Skeletal muscle satellite cell (primary cell): ENCODE results near the gene KCTD18.

Source experiments
- H3K27me3 ChIP-seq: 2 replicates; pipeline ENCODE4 v1.7.0; 2013; ENCODE audit warnings: low read length; ENCODE audit not compliant: control insufficient read depth, insufficient read depth
- H3K36me3 ChIP-seq: 2 replicates; pipeline ENCODE4 v1.7.0; 2013; ENCODE audit warnings: mild to moderate bottlenecking, control low read depth, low read length; ENCODE audit not compliant: insufficient read depth
- H3K4me1 ChIP-seq: 2 replicates; pipeline ENCODE4 v1.7.0; 2013; ENCODE audit warnings: low read length; ENCODE audit not compliant: control insufficient read depth, insufficient read depth
- H3K4me2 ChIP-seq: 2 replicates; pipeline ENCODE4 v1.7.0; 2013; ENCODE audit warnings: mild to moderate bottlenecking, low read length
- H3K4me3 ChIP-seq: 2 replicates; pipeline ENCODE4 v1.7.0; 2013; ENCODE audit warnings: low read length
- H3K9ac ChIP-seq: 2 replicates; pipeline ENCODE4 v1.7.0; 2013; ENCODE audit warnings: mild to moderate bottlenecking, low read depth, low read length, moderate library complexity
- H3K9me3 ChIP-seq: replicated peaks from 2 replicates; pipeline ENCODE4 v1.7.0; 2013; ENCODE audit warnings: mild to moderate bottlenecking, control low read depth, low read length

The KCTD18 gene

DNA sequence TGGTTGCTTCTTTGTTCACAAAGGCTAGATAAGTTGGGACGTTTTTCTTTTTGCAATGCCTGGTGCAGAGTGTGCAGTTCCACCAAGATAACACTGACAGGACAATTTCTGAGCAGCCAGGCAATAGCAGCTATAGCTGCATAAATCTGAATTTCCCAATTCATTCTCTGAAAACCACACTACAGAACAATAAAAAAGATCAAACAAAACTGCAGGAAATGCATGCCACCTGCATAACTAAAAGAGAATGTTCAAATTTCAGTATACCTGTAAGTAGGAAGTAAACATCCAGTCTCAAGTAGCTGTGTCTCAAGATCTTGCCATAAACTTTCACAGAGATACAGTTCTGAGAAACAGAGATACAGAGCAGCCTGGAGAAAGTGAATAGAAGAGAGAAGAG lies 5.3 kb upstream of the KCTD18 start:
- Histone ChIP-seq H3K27me3 (peaks cover 19% of the 10 kb centered on the region), H3K9me3 (no peaks in the 10 kb centered on the region), H3K4me1 (peaks cover 6% of the 10 kb centered on the region), H3K4me2 (no peak overlapping the region), H3K36me3 (no peaks in the 10 kb centered on the region), H3K9ac (no peak overlapping the region), H3K4me3 (no peak overlapping the region)

GRCh38 chr2:200509235-200509611 lies 645 bp downstream of the KCTD18 start:
- peaks cover 11% of the 10 kb centered on the region for H3K4me1 ChIP-seq
- peak overlapping the region; percentile 91 for H3K4me3 ChIP-seq
- no peaks in the 10 kb centered on the region for H3K9me3 ChIP-seq
- H3K27me3 ChIP-seq, result peaks cover 17% of the 10 kb centered on the region
- no peaks in the 10 kb centered on the region for H3K36me3 ChIP-seq
- H3K4me2 ChIP-seq, result peak overlapping the region; percentile 87
- peak overlapping the region; percentile 90 for H3K9ac ChIP-seq

GRCh38 chr2:200507179-200507578 lies 2.7 kb downstream of the KCTD18 start:
- Histone ChIP-seq H3K4me2 (no peak overlapping the region), H3K27me3 (no peaks in the 10 kb centered on the region), H3K4me1 (peaks cover 11% of the 10 kb centered on the region), H3K9ac (no peak overlapping the region), H3K9me3 (no peaks in the 10 kb centered on the region), H3K4me3 (no peak overlapping the region), H3K36me3 (peaks cover 5% of the 10 kb centered on the region)

- Histone ChIP-seq H3K27me3 (no peaks in the 10 kb centered on the region), H3K4me3 (no peak overlapping the region), H3K4me1 (peaks cover 11% of the 10 kb centered on the region), H3K9ac (no peak overlapping the region), H3K4me2 (no peak overlapping the region), H3K9me3 (no peaks in the 10 kb centered on the region), H3K36me3 (peaks cover 5% of the 10 kb centered on the region)
Measured at GRCh38 chr2:200506679-200507078, 3.2 kb downstream of the KCTD18 start.

DNA sequence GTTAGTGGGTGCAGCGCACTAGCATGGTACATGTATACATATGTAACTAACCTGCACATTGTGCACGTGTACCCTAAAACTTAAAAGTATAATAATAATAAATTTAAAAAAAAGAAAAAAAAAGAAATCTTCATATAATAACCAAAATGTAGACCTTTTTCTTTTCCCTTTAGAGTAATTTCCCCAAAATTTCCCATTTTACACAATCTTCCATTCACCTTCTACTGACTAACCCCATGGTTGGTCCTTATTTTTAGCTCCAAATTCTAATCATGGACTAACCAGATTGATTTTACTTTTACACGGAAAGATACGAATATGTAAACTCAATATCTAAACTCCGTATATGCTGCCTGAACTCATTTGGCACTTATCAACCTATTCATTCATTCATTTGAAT lies 7.7 kb downstream of the KCTD18 start:
- Histone ChIP-seq H3K9me3 (no peaks in the 10 kb centered on the region), H3K9ac (no peak overlapping the region), H3K4me1 (no peaks in the 10 kb centered on the region), H3K4me2 (no peak overlapping the region), H3K4me3 (no peak overlapping the region), H3K27me3 (no peaks in the 10 kb centered on the region), H3K36me3 (peaks cover 13% of the 10 kb centered on the region)

GRCh38 chr2:200498402-200499162 lies 11.3 kb downstream of the KCTD18 start:
- H3K4me2 ChIP-seq, result no peak overlapping the region
- no peak overlapping the region for H3K9ac ChIP-seq
- no peaks in the 10 kb centered on the region for H3K27me3 ChIP-seq
- H3K9me3 ChIP-seq, result no peaks in the 10 kb centered on the region
- H3K4me1 ChIP-seq, result no peaks in the 10 kb centered on the region
- peaks cover 18% of the 10 kb centered on the region for H3K36me3 ChIP-seq
- H3K4me3 ChIP-seq, result no peak overlapping the region

DNA sequence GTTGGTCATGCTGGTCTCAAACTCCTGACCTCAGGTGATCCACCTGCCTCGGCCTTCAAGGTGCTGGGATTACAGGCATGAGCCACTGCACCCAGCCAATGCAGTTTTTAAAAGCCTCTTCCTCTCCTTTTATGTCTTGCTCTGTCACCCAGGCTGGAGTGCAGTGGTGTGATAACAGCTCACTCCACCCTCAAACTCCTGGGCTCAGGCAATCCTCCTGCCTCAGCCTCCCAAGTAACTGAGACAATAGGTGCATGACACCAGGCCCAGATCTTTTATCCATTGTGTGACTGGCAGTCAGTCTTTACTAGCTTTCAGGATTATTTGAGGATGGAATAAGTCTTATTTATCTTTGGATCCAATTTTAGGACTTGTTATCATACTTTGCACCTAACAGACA lies 13.2 kb downstream of the KCTD18 start:
- Histone ChIP-seq H3K9me3 (no peaks in the 10 kb centered on the region), H3K9ac (no peak overlapping the region), H3K27me3 (no peaks in the 10 kb centered on the region), H3K4me3 (no peak overlapping the region), H3K36me3 (peaks cover 30% of the 10 kb centered on the region), H3K4me1 (no peaks in the 10 kb centered on the region), H3K4me2 (no peak overlapping the region)

GRCh38 chr2:200494048-200494447 lies 15.8 kb downstream of the KCTD18 start:
- Histone ChIP-seq H3K36me3 (peaks cover 43% of the 10 kb centered on the region), H3K9ac (no peak overlapping the region), H3K4me1 (no peaks in the 10 kb centered on the region), H3K9me3 (no peaks in the 10 kb centered on the region), H3K27me3 (no peaks in the 10 kb centered on the region), H3K4me3 (no peak overlapping the region), H3K4me2 (no peak overlapping the region)

DNA sequence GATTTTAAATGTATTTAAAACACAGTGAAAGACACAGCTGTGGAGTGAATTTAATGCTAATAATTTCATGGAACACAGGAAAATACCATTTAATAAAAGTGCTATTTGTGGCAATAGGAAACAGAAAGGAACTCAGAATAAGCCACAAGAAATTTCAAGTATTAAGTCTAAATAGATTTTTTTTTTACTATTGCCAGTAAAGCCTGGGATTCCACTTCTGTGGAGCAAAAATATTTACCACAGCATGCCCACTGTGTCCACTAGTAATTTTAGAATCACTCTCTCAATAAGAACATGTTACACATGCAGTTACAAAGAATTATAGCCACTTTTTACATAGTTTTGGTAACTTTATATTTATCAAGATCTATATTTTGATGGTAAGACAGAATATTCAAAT lies 17.2 kb downstream of the KCTD18 start:
- Histone ChIP-seq H3K9ac (no peak overlapping the region), H3K4me1 (no peaks in the 10 kb centered on the region), H3K4me2 (no peak overlapping the region), H3K36me3 (peaks cover 36% of the 10 kb centered on the region), H3K27me3 (no peaks in the 10 kb centered on the region), H3K4me3 (no peak overlapping the region), H3K9me3 (no peaks in the 10 kb centered on the region)

DNA sequence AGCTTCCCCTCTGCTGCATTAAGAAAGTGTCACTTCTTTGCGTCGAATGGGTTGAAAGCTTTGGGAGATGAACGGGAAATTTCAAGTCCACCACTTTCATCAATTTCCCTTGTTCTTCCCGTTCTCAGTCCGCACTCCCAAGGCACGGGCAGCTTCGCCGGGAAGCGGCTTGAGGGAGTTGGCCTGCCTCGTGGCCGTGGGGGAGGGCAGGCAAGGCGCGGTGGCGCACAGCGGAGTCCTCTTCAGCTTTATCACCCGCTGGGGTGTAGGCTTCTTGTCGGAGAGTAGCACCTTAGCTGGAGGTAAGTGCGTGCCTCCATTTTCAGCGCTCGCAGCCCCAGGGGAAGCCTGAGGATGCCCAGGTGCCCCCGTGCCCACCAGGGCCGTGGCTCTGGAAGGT lies 19.9 kb downstream of the KCTD18 start:
- Histone ChIP-seq H3K36me3 (peaks cover 36% of the 10 kb centered on the region), H3K4me3 (no peak overlapping the region), H3K9ac (no peak overlapping the region), H3K27me3 (no peaks in the 10 kb centered on the region), H3K4me2 (no peak overlapping the region), H3K9me3 (no peaks in the 10 kb centered on the region), H3K4me1 (peaks cover 9% of the 10 kb centered on the region)

DNA sequence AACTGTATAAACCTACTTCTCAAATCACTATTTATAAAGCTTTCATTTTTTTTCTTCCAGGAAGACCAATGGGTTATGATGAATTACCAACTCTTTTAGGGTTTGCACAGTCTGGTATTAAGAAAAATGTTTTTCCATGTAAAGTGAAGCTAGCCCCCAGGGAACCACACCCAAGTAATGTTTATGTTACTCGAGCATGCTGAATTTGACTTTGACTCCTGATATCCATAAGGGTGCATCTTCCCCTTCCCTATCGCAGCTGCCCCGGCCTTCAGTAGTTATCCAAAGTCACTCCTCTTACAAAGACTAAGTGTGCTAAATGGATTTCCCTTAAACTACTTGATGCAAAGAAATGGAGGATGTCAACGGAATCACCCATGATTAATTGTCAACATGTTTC lies 21.7 kb downstream of the KCTD18 start:
- no peaks in the 10 kb centered on the region for H3K9me3 ChIP-seq
- peaks cover 9% of the 10 kb centered on the region for H3K4me1 ChIP-seq
- no peak overlapping the region for H3K9ac ChIP-seq
- peaks cover 29% of the 10 kb centered on the region for H3K36me3 ChIP-seq
- no peak overlapping the region for H3K4me2 ChIP-seq
- no peaks in the 10 kb centered on the region for H3K27me3 ChIP-seq
- no peak overlapping the region for H3K4me3 ChIP-seq

- no peaks in the 10 kb centered on the region for H3K9me3 ChIP-seq
Measured at GRCh38 chr2:200486529-200486928, 23.3 kb downstream of the KCTD18 start.

More at GRCh38 chr2:200486529-200486928, 23.3 kb downstream of the KCTD18 start:
- H3K4me1 ChIP-seq, result peaks cover 9% of the 10 kb centered on the region
- peaks cover 15% of the 10 kb centered on the region for H3K36me3 ChIP-seq
- H3K4me3 ChIP-seq, result no peak overlapping the region
- H3K9ac ChIP-seq, result no peak overlapping the region
- H3K27me3 ChIP-seq, result no peaks in the 10 kb centered on the region
- no peak overlapping the region for H3K4me2 ChIP-seq
